Peyer's patch (tissue), 4 donors: Measurements from ENCODE around the gene KIF26B.

ENCODE experiments used
- POLR2A ChIP-seq, 2 donors: fragments of 450-650 bp; IDR thresholded peaks; one replicate each; pipeline ENCODE4 v1.5.1; 2017; ENCODE audit warnings: antibody characterized with exemption in 2 of 2, mild to moderate bottlenecking in 2 of 2, moderate library complexity in 2 of 2
- TF ChIP-seq, protein P1 (sequence below), 6 experiments: fragments of 450-650 bp in 4 of 6; fragments of 200-600 bp in 2 of 6; sonication (generic) in 1 of 6; IDR thresholded peaks; one replicate each; pipeline ENCODE4 v1.5.1; 2017 to 2019; ENCODE audit warnings: antibody characterized with exemption in 6 of 6, mild to moderate bottlenecking in 3 of 6, moderate library complexity in 1 of 6

DNA sequence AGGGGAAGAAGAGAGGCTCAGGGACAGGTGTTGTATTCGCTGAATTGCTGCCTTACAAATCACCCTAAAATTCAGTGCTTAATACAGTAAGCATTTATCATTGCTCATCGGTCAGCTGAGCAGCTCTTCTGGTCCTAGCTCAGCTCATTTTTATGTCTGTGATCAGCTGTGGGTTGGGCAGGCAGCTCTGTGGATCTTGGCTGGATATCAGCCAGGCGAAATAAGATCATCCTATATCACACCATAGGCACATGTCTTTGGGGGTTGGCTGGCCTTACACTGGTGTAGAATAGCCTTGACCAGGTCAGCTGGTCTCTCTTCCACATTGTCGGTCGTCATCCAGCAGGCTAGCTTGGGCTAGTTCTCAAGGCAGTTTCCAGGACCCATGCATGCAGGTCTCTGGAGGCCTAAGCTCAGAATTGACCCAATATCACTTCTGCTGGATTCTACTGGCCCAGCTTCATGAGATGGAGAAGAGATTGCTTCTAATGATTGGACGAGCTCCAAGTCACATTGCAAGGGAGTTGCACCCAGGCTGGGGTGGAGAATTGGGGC, 448.6 kb downstream of the KIF26B start:
- TF ChIP-seq, protein P1, sequence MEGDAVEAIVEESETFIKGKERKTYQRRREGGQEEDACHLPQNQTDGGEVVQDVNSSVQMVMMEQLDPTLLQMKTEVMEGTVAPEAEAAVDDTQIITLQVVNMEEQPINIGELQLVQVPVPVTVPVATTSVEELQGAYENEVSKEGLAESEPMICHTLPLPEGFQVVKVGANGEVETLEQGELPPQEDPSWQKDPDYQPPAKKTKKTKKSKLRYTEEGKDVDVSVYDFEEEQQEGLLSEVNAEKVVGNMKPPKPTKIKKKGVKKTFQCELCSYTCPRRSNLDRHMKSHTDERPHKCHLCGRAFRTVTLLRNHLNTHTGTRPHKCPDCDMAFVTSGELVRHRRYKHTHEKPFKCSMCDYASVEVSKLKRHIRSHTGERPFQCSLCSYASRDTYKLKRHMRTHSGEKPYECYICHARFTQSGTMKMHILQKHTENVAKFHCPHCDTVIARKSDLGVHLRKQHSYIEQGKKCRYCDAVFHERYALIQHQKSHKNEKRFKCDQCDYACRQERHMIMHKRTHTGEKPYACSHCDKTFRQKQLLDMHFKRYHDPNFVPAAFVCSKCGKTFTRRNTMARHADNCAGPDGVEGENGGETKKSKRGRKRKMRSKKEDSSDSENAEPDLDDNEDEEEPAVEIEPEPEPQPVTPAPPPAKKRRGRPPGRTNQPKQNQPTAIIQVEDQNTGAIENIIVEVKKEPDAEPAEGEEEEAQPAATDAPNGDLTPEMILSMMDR (IDR thresholded peaks at IDR 0.05): no peak
- TF ChIP-seq POLR2A (IDR thresholded peaks at IDR 0.05): no peak
